Liver (tissue), 9 donors: ENCODE results near the gene GRAP2. TPM values are rescaled to one million over a fixed set of nuclear protein-coding genes. Genes with fewer than 3 reads are reported as not detected.

Source experiments
- DNase-seq: peaks from one replicate; pipeline ENCODE4 v3.0.0-alpha.2; 2017; ENCODE audit warnings: low spot score
- H3K27ac ChIP-seq, 2 donors: one replicate each; pipeline ENCODE4 v1.7.0; 2013; ENCODE audit warnings: inconsistent platforms in 2 of 2, low read length in 2 of 2, control low read depth in 1 of 2, low read depth in 1 of 2, mild to moderate bottlenecking in 1 of 2
- H3K27me3 ChIP-seq, 4 donors: one replicate each; pipeline versions ENCODE4 v1.6.1 to v1.7.0; 2013; ENCODE audit warnings: low read length in 3 of 4, inconsistent platforms in 1 of 4, mild to moderate bottlenecking in 1 of 4, moderate library complexity in 1 of 4; ENCODE audit not compliant: control insufficient read depth in 4 of 4, insufficient read depth in 4 of 4
- H3K36me3 ChIP-seq, 4 donors: one replicate each; pipeline versions ENCODE4 v1.6.1 to v1.7.0; 2013; ENCODE audit warnings: low read length in 3 of 4, mild to moderate bottlenecking in 3 of 4, low read depth in 1 of 4, moderate library complexity in 1 of 4; ENCODE audit not compliant: control insufficient read depth in 4 of 4, insufficient read depth in 3 of 4
- H3K4me1 ChIP-seq, 4 donors: one replicate each; pipeline versions ENCODE4 v1.6.1 to v1.7.0; 2013; ENCODE audit warnings: low read length in 3 of 4, mild to moderate bottlenecking in 3 of 4, moderate library complexity in 1 of 4; ENCODE audit not compliant: control insufficient read depth in 4 of 4, insufficient read depth in 4 of 4
- H3K4me3 ChIP-seq, 3 donors: one replicate each; pipeline versions ENCODE4 v1.6.1 to v1.7.0; 2013; ENCODE audit warnings: low read length in 3 of 3, control low read depth in 1 of 3, low read depth in 1 of 3, mild to moderate bottlenecking in 1 of 3
- H3K9ac ChIP-seq, 2 donors: one replicate each; pipeline ENCODE4 v1.7.0; 2013; ENCODE audit warnings: low read length in 2 of 2, mild to moderate bottlenecking in 2 of 2, moderate library complexity in 2 of 2, control low read depth in 1 of 2, low read depth in 1 of 2
- H3K9me3 ChIP-seq, 4 donors: one replicate each; pipeline versions ENCODE4 v1.6.1 to v1.7.0; 2013; ENCODE audit warnings: low read length in 3 of 4; ENCODE audit not compliant: control insufficient read depth in 4 of 4
- ATF3 ChIP-seq: IDR thresholded peaks from 2 replicates; pipeline ENCODE4 v1.6.1; 2016; ENCODE audit warnings: antibody characterized with exemption
- CTCF ChIP-seq: fragments of 150-350 bp; IDR thresholded peaks from 2 replicates; pipeline ENCODE4 v1.5.1; 2017; ENCODE audit warnings: improper control_type of control experiment, low read depth, low read length; ENCODE audit not compliant: missing input control
- EGR1 ChIP-seq, 2 donors: IDR thresholded peaks; 2 replicates each; pipeline ENCODE4 v1.6.1; 2016 to 2018; ENCODE audit warnings: antibody characterized with exemption in 2 of 2, low read depth in 2 of 2
- FOXA1 ChIP-seq: IDR thresholded peaks from 2 replicates; pipeline ENCODE4 v1.6.1; 2016; ENCODE audit warnings: antibody characterized with exemption
- FOXA2 ChIP-seq: IDR thresholded peaks from 2 replicates; pipeline ENCODE4 v1.6.1; 2016; ENCODE audit warnings: antibody characterized with exemption
- GABPA ChIP-seq, 2 donors: IDR thresholded peaks in 1 of 2; conservative IDR thresholded peaks in 1 of 2; 2 replicates each; pipeline ENCODE4 v1.6.1; 2016; ENCODE audit warnings: antibody characterized with exemption in 2 of 2, mild to moderate bottlenecking in 1 of 2, moderate library complexity in 1 of 2
- HNF4A ChIP-seq, 2 donors: conservative IDR thresholded peaks; 2 replicates each; pipeline ENCODE4 v1.6.1; 2016; ENCODE audit warnings: antibody characterized with exemption in 2 of 2, mild to moderate bottlenecking in 2 of 2
- HNF4G ChIP-seq: IDR thresholded peaks from 2 replicates; pipeline ENCODE4 v1.6.1; 2016; ENCODE audit warnings: antibody characterized with exemption
- JUND ChIP-seq, 2 donors: IDR thresholded peaks; 2 replicates each; pipeline ENCODE4 v1.6.1; 2016; ENCODE audit warnings: antibody characterized with exemption in 2 of 2
- MAX ChIP-seq: IDR thresholded peaks from 2 replicates; pipeline ENCODE4 v1.6.1; 2016; ENCODE audit warnings: antibody characterized with exemption
- NR2F2 ChIP-seq: IDR thresholded peaks from 2 replicates; pipeline ENCODE4 v1.6.1; 2016; ENCODE audit warnings: antibody characterized with exemption
- RAD21 ChIP-seq, 2 donors: IDR thresholded peaks; 2 replicates each; pipeline ENCODE4 v1.6.1; 2016; ENCODE audit warnings: antibody characterized with exemption in 2 of 2, mild to moderate bottlenecking in 2 of 2
- REST ChIP-seq: IDR thresholded peaks from 2 replicates; pipeline ENCODE4 v1.6.1; 2016; ENCODE audit warnings: antibody characterized with exemption, mild to moderate bottlenecking
- RXRA ChIP-seq, 2 donors: IDR thresholded peaks; 2 replicates each; pipeline ENCODE4 v1.6.1; 2017 to 2018; ENCODE audit warnings: antibody characterized with exemption in 2 of 2, mild to moderate bottlenecking in 1 of 2
- SP1 ChIP-seq: IDR thresholded peaks from 2 replicates; pipeline ENCODE4 v1.6.1; 2018; ENCODE audit warnings: antibody characterized with exemption, mild to moderate bottlenecking
- TAF1 ChIP-seq: conservative IDR thresholded peaks from 2 replicates; pipeline ENCODE4 v1.6.1; 2016; ENCODE audit warnings: antibody characterized with exemption, mild to moderate bottlenecking
- YY1 ChIP-seq: IDR thresholded peaks from 2 replicates; pipeline ENCODE4 v1.6.1; 2016; ENCODE audit warnings: antibody characterized with exemption, mild to moderate bottlenecking
- ZBTB33 ChIP-seq: IDR thresholded peaks from 2 replicates; pipeline ENCODE4 v1.6.1; 2016; ENCODE audit warnings: antibody characterized with exemption
- WGBS: extraction: QIAGEN DNeasy Blood & Tissue Kit; methylation state at CpG from one replicate; pipeline ENCODE4 v1.1.7; 2013; 5-methylcytosine and 5-hydroxymethylcytosine counted together
- polyA plus RNA-seq, 2 donors: library from polyadenylated mRNA; stranded (reverse) in 1 of 2; unstranded in 1 of 2; fragments of 200-250 nt in 1 of 2; fragments of >200 nt in 1 of 2; fragmentation: Nextera tagmentation in 1 of 2; extraction: Ambion mirVana in 1 of 2; gene quantifications; one replicate each; pipeline versions ENCODE4 v1.2.1 to v1.2.3, GENCODE V29; 2013 to 2015
- total RNA-seq, 2 donors: library from RNA; depleted of rRNA; stranded (reverse); fragments of >200 nt; gene quantifications; one replicate each; pipeline ENCODE4 v1.2.3, GENCODE V29; 2014
- donor health status: healthy.
- donor health status: healthy.
- donor health status: healthy.
- donor health status: healthy.
- donor health status: healthy.

The GRAP2 gene
- total and polyA plus RNA-seq, 4 donors: 0.22 to 38.2 (median 0.78) TPM

- no peak overlapping the region for H3K9ac ChIP-seq
- TF ChIP-seq GABPA (IDR thresholded peaks at IDR 0.05 in 1 of 2, conservative IDR thresholded peaks at IDR 0.05 in 1 of 2) (no peak), RXRA (IDR thresholded peaks at IDR 0.05) (no peak), SP1 (no peak), FOXA2 (no peak), CTCF (no peak), REST (no peak), MAX (no peak), YY1 (no peak), ZBTB33 (no peak), FOXA1 (no peak), HNF4A (conservative IDR thresholded peaks at IDR 0.05) (no peak), HNF4G (no peak), EGR1 (IDR thresholded peaks at IDR 0.05; ENCODE audit: low read depth in 2 of 2) (no peak), NR2F2 (no peak), ATF3 (no peak), JUND (IDR thresholded peaks at IDR 0.05) (no peak), TAF1 (no peak), RAD21 (IDR thresholded peaks at IDR 0.05) (no peak)
- no peak for DNase-seq
- H3K4me3 ChIP-seq: no peak overlapping the region
- no peaks in the 10 kb centered on the region for H3K9me3 ChIP-seq
- peaks cover 0 to 2% (median 0%) of the 10 kb centered on the region in 4 donors for H3K27me3 ChIP-seq
- H3K27ac ChIP-seq: no peak overlapping the region
- H3K36me3 ChIP-seq: no peaks in the 10 kb centered on the region
- 83% methylated on average over 14 of the region's 14 CpGs for WGBS
- no peaks in the 10 kb centered on the region for H3K4me1 ChIP-seq
These were observed 37.7 kb downstream of the GRAP2 start for GRCh38 chr22:39938509-39939111.
